CD8-positive, alpha-beta memory T cell (primary cell): ENCODE results near the gene KCNJ18. TPM values are rescaled to one million over a fixed set of nuclear protein-coding genes. Genes with fewer than 3 reads are reported as not detected.
"Not testable (repeated sequence)": the region's sequence is repeated elsewhere in the genome, so short reads cannot be mapped to it uniquely, and the experiment has no call there.

Experiments
- CTCF ChIA-PET: fragments of 350-600 bp; sonication (Branson Sonifier 250); formaldehyde crosslinking; loops from one replicate; lab custom pipeline; 2021; ENCODE audit warnings: antibody characterized with exemption; lab: Charles Lee
- POLR2A ChIA-PET: fragments of 350-600 bp; sonication (Branson Sonifier 250); formaldehyde crosslinking; loops from one replicate; lab custom pipeline; 2021; ENCODE audit warnings: antibody characterized with exemption; lab: Charles Lee
- DNase-seq, 5 donors: peaks; one replicate each; pipeline versions ENCODE4 v3.0.0 to v3.0.0-alpha.2; 2020 to 2022; ENCODE audit warnings: mixed read lengths in 1 of 5
- H3K27ac ChIP-seq: one replicate; pipeline ENCODE4 v1.7.0; 2013; ENCODE audit warnings: low read depth, mild to moderate bottlenecking, low read length, moderate library complexity
- H3K27me3 ChIP-seq: 2 replicates; pipeline ENCODE4 v1.7.0; 2013; ENCODE audit warnings: low read length, mild to moderate bottlenecking; ENCODE audit not compliant: insufficient read depth, poor library complexity, severe bottlenecking
- H3K36me3 ChIP-seq: 2 replicates; pipeline ENCODE4 v1.7.0; 2013; ENCODE audit warnings: mild to moderate bottlenecking, low read length, moderate library complexity; ENCODE audit not compliant: insufficient read depth
- H3K4me1 ChIP-seq: 2 replicates; pipeline ENCODE4 v1.7.0; 2013; ENCODE audit warnings: mild to moderate bottlenecking, low read length, moderate library complexity; ENCODE audit not compliant: insufficient read depth
- H3K4me3 ChIP-seq: 2 replicates; pipeline ENCODE4 v1.7.0; 2013; ENCODE audit warnings: mild to moderate bottlenecking, low read length
- H3K9me3 ChIP-seq: 2 replicates; pipeline ENCODE4 v1.7.0; 2013; ENCODE audit warnings: mild to moderate bottlenecking, low read length
- H3K27ac Mint-ChIP-seq, 8 donors: one replicate each; pipeline ENCODE4 v1.8.0; 2020 to 2021; ENCODE audit warnings: mixed read lengths in 8 of 8, mild to moderate bottlenecking in 6 of 8, inconsistent platforms in 3 of 8, moderate library complexity in 3 of 8
- H3K27me3 Mint-ChIP-seq, 2 donors: one replicate each; pipeline ENCODE4 v1.8.0; 2020 to 2021; ENCODE audit warnings: mixed read lengths in 2 of 2, mild to moderate bottlenecking in 1 of 2, moderate library complexity in 1 of 2
- H3K36me3 Mint-ChIP-seq, 3 donors: one replicate each; pipeline ENCODE4 v1.8.0; 2020 to 2021; ENCODE audit warnings: mixed read lengths in 3 of 3, inconsistent platforms in 1 of 3, mild to moderate bottlenecking in 1 of 3
- H3K4me1 Mint-ChIP-seq, 3 donors: one replicate each; pipeline ENCODE4 v1.8.0; 2020 to 2021; ENCODE audit warnings: mixed read lengths in 3 of 3, inconsistent platforms in 1 of 3, mild to moderate bottlenecking in 1 of 3
- H3K4me3 Mint-ChIP-seq, 7 donors: one replicate each; pipeline ENCODE4 v1.8.0; 2020 to 2021; ENCODE audit warnings: mixed read lengths in 7 of 7, mild to moderate bottlenecking in 6 of 7, moderate library complexity in 4 of 7, inconsistent platforms in 2 of 7
- H3K9me3 Mint-ChIP-seq, 5 donors: one replicate each; pipeline ENCODE4 v1.8.0; 2020 to 2022; ENCODE audit warnings: mixed read lengths in 5 of 5, mild to moderate bottlenecking in 3 of 5, moderate library complexity in 2 of 5, inconsistent platforms in 1 of 5
- polyA plus RNA-seq: library from polyadenylated mRNA; unstranded; fragments of 300-500 nt; fragmentation: Illumina TruSeq; gene quantifications from one replicate; pipeline ENCODE4 v1.2.3, GENCODE V29; 2021
- total RNA-seq, 2 experiments: library from RNA; stranded (reverse); gene quantifications; one replicate each; pipeline ENCODE4 v1.2.3, GENCODE V29; 2021

The KCNJ18 gene
- total RNA-seq (not detected), polyA plus RNA-seq (not detected)

DNA sequence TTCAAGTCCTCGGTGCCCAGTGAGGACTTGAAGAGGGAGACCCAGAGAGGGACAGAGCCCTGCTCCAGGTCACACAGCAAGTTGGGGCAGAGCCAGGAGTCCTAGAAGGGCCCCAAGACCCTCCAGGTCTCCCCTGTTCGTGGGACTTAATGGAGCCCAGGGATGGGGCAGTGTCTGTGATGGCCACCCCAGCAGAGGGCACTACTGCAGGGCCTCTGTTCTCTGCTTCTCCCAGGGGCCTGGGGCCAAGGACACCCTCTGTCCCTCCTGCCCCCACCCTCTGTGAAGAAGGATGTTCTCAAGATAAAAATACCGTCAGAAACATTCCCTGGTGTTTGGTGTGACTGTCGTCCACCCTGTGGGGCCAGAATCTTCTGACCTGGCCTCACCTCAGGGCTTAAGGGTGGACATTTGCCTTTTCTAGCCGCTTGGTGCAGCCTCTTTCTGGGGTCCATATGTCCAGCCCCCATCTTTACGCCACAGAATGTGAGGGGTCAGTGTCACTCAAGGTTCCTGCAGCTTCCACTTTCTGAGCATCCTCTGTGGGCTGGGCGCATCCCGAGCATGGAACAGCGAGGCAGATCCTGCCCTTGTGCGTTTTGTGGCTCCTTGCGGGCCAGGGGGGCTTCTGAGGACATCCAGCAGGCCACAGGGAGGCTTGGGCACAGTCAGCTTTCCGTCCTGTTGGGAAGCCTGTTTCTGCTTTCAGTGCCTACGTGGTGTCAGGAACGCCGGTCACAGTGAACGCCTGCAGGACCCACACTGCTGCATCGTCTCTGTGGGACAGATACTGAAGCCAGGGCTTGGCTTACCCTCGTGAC, at the start of gene KCNJ18:
Gene KCNJ18 (plus strand): TSS at position 641 of the 821 bp plus-strand sequence. CDS start 10,264 bp downstream, outside the sequence.
- H3K27me3 Mint-ChIP-seq, H3K36me3 ChIP-seq, H3K4me3 Mint-ChIP-seq, H3K4me1 ChIP-seq, H3K4me3 ChIP-seq, H3K9me3 Mint-ChIP-seq, H3K9me3 ChIP-seq, H3K4me1 Mint-ChIP-seq, H3K27ac ChIP-seq, POLR2A ChIA-PET, H3K27ac Mint-ChIP-seq, CTCF ChIA-PET, H3K27me3 ChIP-seq, DNase-seq, H3K36me3 Mint-ChIP-seq: not testable (repeated sequence)

- H3K27me3 Mint-ChIP-seq, H3K27ac Mint-ChIP-seq, H3K36me3 ChIP-seq, POLR2A ChIA-PET, CTCF ChIA-PET, H3K9me3 Mint-ChIP-seq, H3K27me3 ChIP-seq, H3K9me3 ChIP-seq, H3K4me3 ChIP-seq, H3K4me1 ChIP-seq, H3K36me3 Mint-ChIP-seq, H3K4me3 Mint-ChIP-seq, H3K27ac ChIP-seq, DNase-seq, H3K4me1 Mint-ChIP-seq: not testable (repeated sequence)
These were observed 44.2 kb upstream of the KCNJ18 start for GRCh38 chr17:21648125-21648524.

GRCh38 chr17:21650043-21650442, 42.3 kb upstream of the KCNJ18 start:
- H3K36me3 ChIP-seq, H3K27ac ChIP-seq, H3K9me3 ChIP-seq, H3K27ac Mint-ChIP-seq, H3K27me3 Mint-ChIP-seq, H3K4me1 ChIP-seq, DNase-seq, H3K4me3 ChIP-seq, H3K27me3 ChIP-seq, H3K4me1 Mint-ChIP-seq, H3K4me3 Mint-ChIP-seq, POLR2A ChIA-PET, H3K36me3 Mint-ChIP-seq, H3K9me3 Mint-ChIP-seq, CTCF ChIA-PET: not testable (repeated sequence)

DNA sequence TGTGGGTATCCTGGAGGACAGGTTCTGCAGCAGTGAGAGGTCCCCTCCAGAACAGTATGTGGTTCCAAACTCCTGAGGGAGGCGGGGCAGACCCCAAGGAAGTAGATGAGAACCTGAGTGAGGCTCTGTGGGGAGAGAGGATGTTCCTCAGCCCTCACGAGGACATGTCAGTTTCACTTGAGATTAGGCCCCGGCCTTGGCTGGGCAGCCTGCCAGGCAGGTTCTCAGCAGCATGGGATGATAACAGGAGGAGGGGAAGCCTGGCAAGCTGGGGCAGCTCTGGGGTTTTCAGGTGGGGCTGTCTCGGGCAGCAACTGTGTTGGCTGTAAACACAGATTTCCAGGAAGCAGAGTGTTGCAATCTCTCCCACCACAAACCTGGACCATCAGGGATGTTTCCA, 40.3 kb upstream of the KCNJ18 start:
- H3K4me3 ChIP-seq, H3K4me3 Mint-ChIP-seq, H3K9me3 Mint-ChIP-seq, H3K4me1 Mint-ChIP-seq, H3K27ac ChIP-seq, H3K27me3 Mint-ChIP-seq, H3K4me1 ChIP-seq, CTCF ChIA-PET, H3K27me3 ChIP-seq, H3K36me3 Mint-ChIP-seq, H3K36me3 ChIP-seq, POLR2A ChIA-PET, H3K27ac Mint-ChIP-seq, DNase-seq, H3K9me3 ChIP-seq: not testable (repeated sequence)

DNA sequence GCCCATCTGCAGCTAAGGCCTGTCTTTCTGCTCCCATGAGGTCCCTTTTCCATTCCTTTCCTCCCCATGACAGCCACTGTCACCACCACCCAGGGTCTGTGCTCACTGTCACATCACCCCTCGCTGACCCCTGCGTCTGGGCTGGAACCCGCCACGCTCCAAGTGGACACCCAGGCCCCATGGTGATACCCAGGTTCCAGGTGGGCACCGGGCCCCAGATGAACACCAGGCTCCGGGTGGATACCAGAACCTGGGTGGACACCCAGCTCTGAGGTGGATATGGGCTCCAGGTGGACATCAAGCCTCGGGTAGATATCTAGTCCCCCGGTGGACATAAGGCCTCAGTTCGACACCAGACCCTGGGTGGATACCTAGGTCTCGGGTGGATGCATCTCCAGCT, 39.1 kb upstream of the KCNJ18 start:
- H3K9me3 ChIP-seq, H3K4me1 Mint-ChIP-seq, CTCF ChIA-PET, DNase-seq, H3K4me1 ChIP-seq, POLR2A ChIA-PET, H3K4me3 Mint-ChIP-seq, H3K9me3 Mint-ChIP-seq, H3K36me3 ChIP-seq, H3K4me3 ChIP-seq, H3K36me3 Mint-ChIP-seq, H3K27me3 Mint-ChIP-seq, H3K27ac ChIP-seq, H3K27me3 ChIP-seq: not testable (repeated sequence)
- peak overlapping the region in 1 of 8 donors; percentile 52 for H3K27ac Mint-ChIP-seq

DNA sequence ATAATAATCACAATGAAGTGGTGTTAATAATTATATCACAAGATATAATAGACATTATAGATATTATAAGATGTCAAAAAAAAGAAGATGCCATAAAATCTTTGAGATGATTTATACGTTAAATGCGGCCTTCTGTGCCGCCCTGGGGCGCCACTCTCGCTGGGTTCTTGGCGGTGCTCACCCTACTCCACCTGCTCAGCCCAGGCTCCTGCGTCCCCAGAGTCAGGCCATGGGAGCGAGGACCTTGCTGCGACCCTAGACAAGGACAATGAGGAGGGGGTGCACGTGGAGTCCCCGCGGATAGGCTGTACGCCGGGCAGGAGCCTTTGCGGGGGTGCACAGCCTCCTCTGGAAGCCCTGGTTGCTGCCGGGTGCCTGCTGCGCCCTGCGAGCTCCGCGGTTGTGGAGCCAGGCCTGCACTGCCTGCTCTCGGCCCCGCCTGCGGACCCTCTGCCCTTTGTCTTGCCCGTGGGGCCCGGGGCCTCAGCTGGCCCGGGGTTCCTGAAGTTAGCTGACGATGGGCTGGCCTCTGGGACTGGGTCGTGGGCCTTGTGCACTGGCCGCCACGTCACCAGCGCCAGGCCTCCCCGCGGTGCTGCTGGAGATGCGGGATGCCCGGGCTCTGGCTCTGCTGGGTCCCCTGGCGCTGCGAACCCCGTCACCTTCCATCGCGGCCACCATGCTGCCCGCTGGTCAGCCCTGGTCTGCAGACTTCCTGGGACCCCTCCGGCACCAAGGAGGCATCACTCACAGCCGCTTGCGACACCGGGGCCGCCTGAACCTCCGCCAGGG, 35.6 kb upstream of the KCNJ18 start:
- H3K9me3 Mint-ChIP-seq, H3K4me1 Mint-ChIP-seq, DNase-seq, H3K27me3 Mint-ChIP-seq, CTCF ChIA-PET, H3K36me3 ChIP-seq, POLR2A ChIA-PET, H3K4me3 Mint-ChIP-seq, H3K27ac ChIP-seq, H3K4me3 ChIP-seq, H3K36me3 Mint-ChIP-seq, H3K4me1 ChIP-seq, H3K9me3 ChIP-seq, H3K27ac Mint-ChIP-seq, H3K27me3 ChIP-seq: not testable (repeated sequence)

DNA sequence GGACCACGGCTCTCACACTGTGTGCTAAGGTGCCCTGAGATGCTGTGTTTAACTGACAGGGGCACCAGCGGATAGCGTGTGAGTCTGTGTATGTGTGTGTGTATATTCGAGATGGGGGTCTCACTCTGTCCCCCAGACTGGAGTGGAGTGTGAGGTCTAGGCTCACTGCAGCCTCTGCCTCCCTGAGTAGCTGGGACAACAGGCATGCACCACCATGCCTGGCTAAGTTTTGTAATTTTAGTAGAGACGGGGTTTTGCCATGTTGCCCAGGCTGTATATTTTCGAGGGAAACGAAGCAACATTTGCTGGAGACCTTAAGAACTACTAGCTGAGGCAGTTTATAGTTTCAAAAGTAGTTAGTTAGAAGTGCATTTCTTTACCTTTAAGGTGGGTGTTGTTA, 32.7 kb upstream of the KCNJ18 start:
- H3K4me1 Mint-ChIP-seq, H3K4me3 ChIP-seq, DNase-seq, H3K9me3 Mint-ChIP-seq, H3K4me3 Mint-ChIP-seq, H3K36me3 ChIP-seq, H3K9me3 ChIP-seq, H3K27me3 ChIP-seq, H3K27me3 Mint-ChIP-seq, H3K36me3 Mint-ChIP-seq, H3K4me1 ChIP-seq, H3K27ac ChIP-seq, POLR2A ChIA-PET, H3K27ac Mint-ChIP-seq, CTCF ChIA-PET: not testable (repeated sequence)

DNA sequence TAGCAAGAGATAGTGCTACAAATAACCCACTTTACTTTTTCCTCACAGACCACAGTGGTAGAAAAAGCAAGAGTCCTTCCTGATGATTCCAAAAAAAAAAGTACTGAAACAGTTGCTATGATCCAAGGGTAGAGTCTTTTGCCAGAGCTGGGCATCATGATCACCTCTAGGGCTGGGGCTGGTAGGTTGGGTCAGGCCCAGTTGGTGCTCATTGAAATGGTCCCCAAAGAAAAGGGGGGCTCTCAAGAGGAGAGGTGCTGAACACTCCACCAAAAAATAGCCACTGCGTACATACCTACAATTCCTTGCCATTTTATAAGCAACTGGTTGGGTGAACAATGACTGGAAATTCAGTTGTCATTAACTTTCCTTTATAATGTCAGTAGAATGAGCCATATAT, 30.9 kb upstream of the KCNJ18 start:
- H3K9me3 ChIP-seq, H3K4me1 Mint-ChIP-seq, DNase-seq, H3K36me3 ChIP-seq, POLR2A ChIA-PET, CTCF ChIA-PET, H3K27ac Mint-ChIP-seq, H3K27me3 Mint-ChIP-seq, H3K27ac ChIP-seq, H3K4me3 Mint-ChIP-seq, H3K4me3 ChIP-seq, H3K27me3 ChIP-seq, H3K4me1 ChIP-seq, H3K36me3 Mint-ChIP-seq: not testable (repeated sequence)
- peaks cover 0 to 13% (median 6%) of the 10 kb centered on the region in 5 donors for H3K9me3 Mint-ChIP-seq
